Smooth muscle cell (in vitro differentiated cells): ENCODE data around the gene RAI1. TPM values are rescaled to one million over a fixed set of nuclear protein-coding genes. Genes with fewer than 3 reads are reported as not detected.

Experiments used
- DNase-seq: peaks from one replicate; lab custom pipeline; 2025; ENCODE audit not compliant: unreplicated experiment; lab: John Stamatoyannopoulos, UW
- H2AFZ ChIP-seq: fragments of 200-600 bp; sonication (generic); 2 replicates; pipeline ENCODE4 v1.6.0; 2016; ENCODE audit warnings: antibody characterized with exemption, low read depth, mild to moderate bottlenecking
- H3F3A ChIP-seq: fragments of 200-600 bp; sonication (generic); 2 replicates; pipeline ENCODE4 v1.6.0; 2017; ENCODE audit warnings: antibody characterized with exemption, low read depth
- H3K27ac ChIP-seq: fragments of 200-600 bp; sonication (generic); 2 replicates; pipeline ENCODE4 v1.5.1; 2016; ENCODE audit warnings: low read depth, mild to moderate bottlenecking
- H3K27me3 ChIP-seq: fragments of 200-600 bp; sonication (generic); 2 replicates; pipeline ENCODE4 v1.6.1; 2016; ENCODE audit warnings: low read depth, mild to moderate bottlenecking
- H3K36me3 ChIP-seq: fragments of 200-600 bp; sonication (generic); 2 replicates; pipeline ENCODE4 v1.5.1; 2016; ENCODE audit warnings: low read depth
- H3K4me1 ChIP-seq: fragments of 200-600 bp; sonication (generic); 2 replicates; pipeline ENCODE4 v1.5.1; 2016; ENCODE audit warnings: low read depth
- H3K4me2 ChIP-seq: fragments of 200-600 bp; sonication (generic); 2 replicates; pipeline ENCODE4 v1.6.0; 2016; ENCODE audit warnings: mild to moderate bottlenecking
- H3K4me3 ChIP-seq: fragments of 200-600 bp; sonication (generic); 2 replicates; pipeline ENCODE4 v1.5.1; 2016; ENCODE audit warnings: mild to moderate bottlenecking
- H3K79me2 ChIP-seq: fragments of 200-600 bp; sonication (generic); 2 replicates; pipeline ENCODE4 v1.6.0; 2016; ENCODE audit warnings: low read depth, mild to moderate bottlenecking
- H3K9ac ChIP-seq: fragments of 200-600 bp; sonication (generic); 2 replicates; pipeline ENCODE4 v1.6.0; 2016; ENCODE audit warnings: low read depth
- H3K9me3 ChIP-seq: fragments of 200-600 bp; sonication (generic); replicated peaks from 2 replicates; pipeline ENCODE4 v1.5.1; 2016; ENCODE audit warnings: low read depth
- H4K20me1 ChIP-seq: fragments of 200-600 bp; sonication (generic); 2 replicates; pipeline ENCODE4 v1.6.0; 2016; ENCODE audit warnings: low read depth
- WGBS: methylation state at CpG from one replicate; pipeline ENCODE4 v1.1.7; 2016; ENCODE audit warnings: low lambda C conversion rate; 5-methylcytosine and 5-hydroxymethylcytosine counted together
- polyA plus RNA-seq: library from polyadenylated mRNA; unstranded; fragments of >200 nt; fragmentation: Nextera tagmentation; extraction: Ambion mirVana; gene quantifications from 2 replicates; pipeline ENCODE4 v1.2.1, GENCODE V29; 2016
- total RNA-seq: library from RNA; depleted of rRNA; stranded (reverse); fragments of >200 nt; gene quantifications from 2 replicates; pipeline ENCODE4 v1.2.3, GENCODE V29; 2014
- TF ChIP-seq, protein P1 (sequence below): fragments of 200-600 bp; sonication (generic); IDR thresholded peaks from 2 replicates; pipeline ENCODE4 v1.5.1; 2017; ENCODE audit warnings: borderline replicate concordance, mild to moderate bottlenecking, antibody characterized with exemption; ENCODE audit not compliant: insufficient read depth, poor library complexity, severe bottlenecking

Gene RAI1
- total and polyA plus RNA-seq, 2 experiments from 2014 or later = 11.1 to 17.6 TPM

DNA sequence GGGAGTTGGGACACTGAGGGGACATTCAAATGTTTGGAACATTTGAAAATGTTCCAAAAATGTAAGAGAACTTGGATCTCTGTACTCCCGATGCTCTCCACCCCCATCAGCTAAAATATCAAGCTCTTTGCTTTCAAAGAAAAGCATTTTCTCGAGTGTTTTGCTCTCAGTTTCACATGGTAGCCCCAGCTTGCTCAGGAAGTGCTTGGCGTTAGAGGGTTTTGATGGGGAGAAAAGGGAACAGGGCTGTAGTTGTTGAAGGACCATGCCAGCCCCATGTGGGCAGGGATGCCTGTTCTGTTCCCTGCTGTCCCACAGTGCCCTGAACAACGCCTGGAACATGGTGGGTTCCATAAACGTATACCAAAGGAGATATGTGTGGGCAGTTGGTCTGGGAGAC is 37.0 kb downstream of the RAI1 start:
- WGBS = 92% methylated on average over 5 of the region's 5 CpGs
- H3K79me2 ChIP-seq = peaks cover 97% of the 10 kb centered on the region
- H3F3A ChIP-seq = peaks cover 5% of the 10 kb centered on the region
- TF ChIP-seq, protein P1, sequence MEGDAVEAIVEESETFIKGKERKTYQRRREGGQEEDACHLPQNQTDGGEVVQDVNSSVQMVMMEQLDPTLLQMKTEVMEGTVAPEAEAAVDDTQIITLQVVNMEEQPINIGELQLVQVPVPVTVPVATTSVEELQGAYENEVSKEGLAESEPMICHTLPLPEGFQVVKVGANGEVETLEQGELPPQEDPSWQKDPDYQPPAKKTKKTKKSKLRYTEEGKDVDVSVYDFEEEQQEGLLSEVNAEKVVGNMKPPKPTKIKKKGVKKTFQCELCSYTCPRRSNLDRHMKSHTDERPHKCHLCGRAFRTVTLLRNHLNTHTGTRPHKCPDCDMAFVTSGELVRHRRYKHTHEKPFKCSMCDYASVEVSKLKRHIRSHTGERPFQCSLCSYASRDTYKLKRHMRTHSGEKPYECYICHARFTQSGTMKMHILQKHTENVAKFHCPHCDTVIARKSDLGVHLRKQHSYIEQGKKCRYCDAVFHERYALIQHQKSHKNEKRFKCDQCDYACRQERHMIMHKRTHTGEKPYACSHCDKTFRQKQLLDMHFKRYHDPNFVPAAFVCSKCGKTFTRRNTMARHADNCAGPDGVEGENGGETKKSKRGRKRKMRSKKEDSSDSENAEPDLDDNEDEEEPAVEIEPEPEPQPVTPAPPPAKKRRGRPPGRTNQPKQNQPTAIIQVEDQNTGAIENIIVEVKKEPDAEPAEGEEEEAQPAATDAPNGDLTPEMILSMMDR = no peak
- peaks cover 21% of the 10 kb centered on the region for H3K4me1 ChIP-seq
- no peaks in the 10 kb centered on the region for H3K9me3 ChIP-seq
- H3K36me3 ChIP-seq = no peaks in the 10 kb centered on the region
- H3K27me3 ChIP-seq = no peaks in the 10 kb centered on the region
- no peak for DNase-seq
- no peak overlapping the region for H3K27ac ChIP-seq
- H3K4me3 ChIP-seq = no peak overlapping the region
- no peak overlapping the region for H3K9ac ChIP-seq
- H2AFZ ChIP-seq = no peak overlapping the region
- H4K20me1 ChIP-seq = peaks cover 100% of the 10 kb centered on the region
- no peak overlapping the region for H3K4me2 ChIP-seq

DNA sequence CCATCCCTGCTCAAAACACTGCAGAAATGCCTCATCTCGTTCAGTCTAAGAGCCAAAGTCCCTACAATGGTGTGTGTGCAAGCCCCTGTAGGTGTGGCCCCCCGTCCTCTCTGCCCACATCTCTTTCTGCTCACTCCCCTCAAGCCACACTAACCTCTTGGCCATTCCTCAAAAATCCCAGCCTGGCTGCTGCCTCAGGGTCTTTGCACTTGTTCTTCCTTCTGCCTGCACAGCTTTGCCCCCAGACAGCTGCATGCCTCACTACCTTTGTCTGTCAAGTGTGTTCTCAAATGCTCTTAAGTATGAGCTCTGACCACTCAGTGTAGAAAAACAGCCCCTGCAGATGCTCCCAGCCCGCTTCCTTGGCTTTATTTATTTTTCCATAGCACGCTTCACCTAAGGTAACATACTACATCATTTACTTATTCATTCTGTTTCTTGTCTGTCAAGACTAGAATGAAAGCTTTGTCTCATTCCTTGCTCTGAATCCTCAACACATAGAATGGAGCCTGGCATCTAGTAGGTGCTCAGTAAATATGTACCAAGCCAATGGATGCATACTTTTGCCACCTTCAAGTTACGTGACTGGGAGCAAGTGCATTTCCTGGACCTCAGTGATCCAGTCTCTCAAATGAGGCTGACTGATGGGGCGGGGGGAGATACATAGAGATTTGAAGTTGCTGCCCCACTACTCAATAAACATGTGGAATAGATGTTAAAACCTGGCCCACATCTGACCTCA is 38.1 kb downstream of the RAI1 start:
- H3K4me1 ChIP-seq = peaks cover 17% of the 10 kb centered on the region
- H3K27ac ChIP-seq = no peak overlapping the region
- peaks cover 92% of the 10 kb centered on the region for H3K79me2 ChIP-seq
- H3K9me3 ChIP-seq = no peaks in the 10 kb centered on the region
- no peak for DNase-seq
- 94% methylated on average over 6 of the region's 6 CpGs for WGBS
- no peaks in the 10 kb centered on the region for H3K36me3 ChIP-seq
- TF ChIP-seq, protein P1 = no peak
- H3K4me3 ChIP-seq = no peak overlapping the region
- no peak overlapping the region for H3K9ac ChIP-seq
- no peak overlapping the region for H3K4me2 ChIP-seq
- H3F3A ChIP-seq = no peaks in the 10 kb centered on the region
- no peaks in the 10 kb centered on the region for H3K27me3 ChIP-seq
- H4K20me1 ChIP-seq = peaks cover 100% of the 10 kb centered on the region
- no peak overlapping the region for H2AFZ ChIP-seq

DNA sequence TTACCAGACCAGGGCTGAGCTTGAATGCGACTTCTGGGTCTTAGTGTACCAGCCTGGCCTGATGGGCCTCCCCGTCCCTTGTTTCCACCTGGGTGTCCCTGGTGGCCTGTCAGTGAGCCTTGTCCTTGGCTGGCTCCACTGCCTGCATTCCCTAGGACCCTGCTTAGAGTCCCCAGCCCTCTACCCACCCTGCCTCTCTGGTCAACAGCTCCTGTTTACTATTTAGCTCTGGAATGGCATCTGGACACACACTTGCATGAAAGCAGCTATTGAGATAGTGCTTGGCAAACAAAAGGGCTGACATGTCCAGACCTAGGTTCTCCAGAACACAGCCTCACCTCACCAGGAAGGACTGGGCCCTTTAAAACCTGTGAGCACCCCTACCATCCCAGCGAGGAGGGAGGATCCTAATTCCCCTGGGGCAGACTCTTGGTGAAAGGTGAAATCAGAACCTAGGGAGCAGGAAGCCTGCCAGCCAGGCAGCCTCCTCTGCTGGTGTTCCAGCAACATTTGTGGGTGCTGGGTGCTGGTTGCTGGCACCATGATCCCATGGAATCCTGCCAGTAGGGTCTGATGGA is 38.8 kb downstream of the RAI1 start:
- H3K4me3 ChIP-seq = no peak overlapping the region

More for the DNA sequence above, 38.8 kb downstream of the RAI1 start:
- Histone ChIP-seq H3K9ac (no peak overlapping the region), H3K4me2 (no peak overlapping the region), H3K4me1 (peaks cover 18% of the 10 kb centered on the region), H3K36me3 (no peaks in the 10 kb centered on the region), H3K9me3 (no peaks in the 10 kb centered on the region), H2AFZ (no peak overlapping the region), H3K27ac (no peak overlapping the region), H4K20me1 (peaks cover 100% of the 10 kb centered on the region), H3K27me3 (no peaks in the 10 kb centered on the region), H3K79me2 (peaks cover 92% of the 10 kb centered on the region), H3F3A (no peaks in the 10 kb centered on the region)
- WGBS = 87% methylated on average over 3 of the region's 3 CpGs
- TF ChIP-seq, protein P1 = no peak
- DNase-seq = no peak
